Measurements from ENCODE around the gene SPRR1B. TPM values are rescaled to one million over a fixed set of nuclear protein-coding genes. Genes with fewer than 3 reads are reported as not detected.

SPRR1B gene
- total RNA-seq, 1 experiment from 2014 or later, result not detected

GRCh38 chr1:153023109-153023508 lies 7.9 kb upstream of the SPRR1B start:
- BruUV-seq (replicated peaks), result no TSS peak
- Histone ChIP-seq H3K27ac (ENCODE audit: low read length) (no peak overlapping the region), H2AFZ (ENCODE audit: low read length) (no peak overlapping the region), H4K20me1 (ENCODE audit: low read length) (no peaks in the 10 kb centered on the region), H3K4me1 (ENCODE audit: insufficient read depth, low read length) (no peaks in the 10 kb centered on the region), H3K36me3 (ENCODE audit: low read depth, low read length) (no peaks in the 10 kb centered on the region), H3K9me2 (replicated peaks; ENCODE audit: low read length) (no peaks in the 10 kb centered on the region), H3K4me2 (ENCODE audit: low read length) (no peak overlapping the region), H3K27me3 (ENCODE audit: low read length) (peaks cover 35% of the 10 kb centered on the region; the same call in 1 of the 2 replicates), H3K9me3 (ENCODE audit: low read length) (no peaks in the 10 kb centered on the region), H3K4me3 (ENCODE audit: low read length) (no peak overlapping the region), H3F3A (ENCODE audit: low read length, unreplicated experiment) (no peaks in the 10 kb centered on the region), H3K9ac (ENCODE audit: low read length) (no peak overlapping the region), H3K79me2 (ENCODE audit: low read length) (no peaks in the 10 kb centered on the region)
- intact Hi-C loops (cut with micrococcal nuclease), result no loop called here
- POLR2A ChIA-PET (ENCODE audit: unreplicated experiment), result no interaction called here
- CTCF ChIA-PET, result no interaction called here
- ATAC-seq (no peak), DNase-seq (no peak)
- TF ChIP-seq EZH2phosphoT487 (IDR thresholded peaks at IDR 0.05; ENCODE audit: borderline replicate concordance, low read length), result no peak
- no peak for TF ChIP-seq CTCF (conservative IDR thresholded peaks at IDR 0.05; ENCODE audit: low read depth, low read length)

- intact Hi-C loops (cut with micrococcal nuclease), result no loop called here
- no peak overlapping the region for H3K4me2 ChIP-seq (ENCODE audit: low read length)
- H3K9me2 ChIP-seq (replicated peaks; ENCODE audit: low read length), result no peaks in the 10 kb centered on the region
- H3K4me1 ChIP-seq (ENCODE audit: insufficient read depth, low read length), result no peaks in the 10 kb centered on the region
- no TSS peak for BruUV-seq (replicated peaks)
- H3K79me2 ChIP-seq (ENCODE audit: low read length), result no peaks in the 10 kb centered on the region
- H3K27me3 ChIP-seq (ENCODE audit: low read length), result peaks cover 25% of the 10 kb centered on the region; the same call in 1 of the 2 replicates
- ATAC-seq (no peak), DNase-seq (no peak)
- ChIA-PET POLR2A (ENCODE audit: unreplicated experiment) (no interaction called here), CTCF (no interaction called here)
- H3K36me3 ChIP-seq (ENCODE audit: low read depth, low read length), result no peaks in the 10 kb centered on the region
- TF ChIP-seq EZH2 (IDR thresholded peaks at IDR 0.05; ENCODE audit: low read length, unreplicated experiment), result no peak
- no peak for TF ChIP-seq EZH2phosphoT487 (IDR thresholded peaks at IDR 0.05; ENCODE audit: borderline replicate concordance, low read length)
- TF ChIP-seq CTCF (conservative IDR thresholded peaks at IDR 0.05; ENCODE audit: low read depth, low read length), result no peak
- H3K4me3 ChIP-seq (ENCODE audit: low read length), result no peak overlapping the region
- no peaks in the 10 kb centered on the region for H3F3A ChIP-seq (ENCODE audit: low read length, unreplicated experiment)
- H3K27ac ChIP-seq (ENCODE audit: low read length), result no peak overlapping the region
- H3K9me3 ChIP-seq (ENCODE audit: low read length), result no peaks in the 10 kb centered on the region
- no peaks in the 10 kb centered on the region for H4K20me1 ChIP-seq (ENCODE audit: low read length)
- no peak overlapping the region for H2AFZ ChIP-seq (ENCODE audit: low read length)
- H3K9ac ChIP-seq (ENCODE audit: low read length), result no peak overlapping the region
Measured at GRCh38 chr1:153024413-153024812, 6.6 kb upstream of the SPRR1B start.

GRCh38 chr1:153025797-153026196 lies 5.2 kb upstream of the SPRR1B start:
- H2AFZ ChIP-seq (ENCODE audit: low read length), result no peak overlapping the region
- DNase-seq (no peak), ATAC-seq (no peak)
- H4K20me1 ChIP-seq (ENCODE audit: low read length), result no peaks in the 10 kb centered on the region
- H3K27me3 ChIP-seq (ENCODE audit: low read length), result peaks cover 17% of the 10 kb centered on the region; the same call in 1 of the 2 replicates
- no peak overlapping the region for H3K4me3 ChIP-seq (ENCODE audit: low read length)
- POLR2A ChIA-PET (ENCODE audit: unreplicated experiment), result no interaction called here
- CTCF ChIA-PET, result no interaction called here
- H3K79me2 ChIP-seq (ENCODE audit: low read length), result no peaks in the 10 kb centered on the region
- H3K9ac ChIP-seq (ENCODE audit: low read length), result no peak overlapping the region
- no peaks in the 10 kb centered on the region for H3F3A ChIP-seq (ENCODE audit: low read length, unreplicated experiment)
- TF ChIP-seq EZH2phosphoT487 (IDR thresholded peaks at IDR 0.05; ENCODE audit: borderline replicate concordance, low read length), result no peak
- no peak for TF ChIP-seq EZH2 (IDR thresholded peaks at IDR 0.05; ENCODE audit: low read length, unreplicated experiment)
- no peak for TF ChIP-seq CTCF (conservative IDR thresholded peaks at IDR 0.05; ENCODE audit: low read depth, low read length)
- BruUV-seq (replicated peaks), result no TSS peak
- H3K36me3 ChIP-seq (ENCODE audit: low read depth, low read length), result no peaks in the 10 kb centered on the region
- H3K4me1 ChIP-seq (ENCODE audit: insufficient read depth, low read length), result no peaks in the 10 kb centered on the region; the same call in 1 of the 2 replicates
- H3K9me3 ChIP-seq (ENCODE audit: low read length), result no peaks in the 10 kb centered on the region
- intact Hi-C loops (cut with micrococcal nuclease), result no loop called here
- no peak overlapping the region for H3K4me2 ChIP-seq (ENCODE audit: low read length)
- no peak overlapping the region for H3K27ac ChIP-seq (ENCODE audit: low read length)
- H3K9me2 ChIP-seq (replicated peaks; ENCODE audit: low read length), result no peaks in the 10 kb centered on the region

Data from PC-3 (cell line).